Endothelial cell of umbilical vein (primary cell): ENCODE data around the gene LRRC14B. TPM values are rescaled to one million over a fixed set of nuclear protein-coding genes. Genes with fewer than 3 reads are reported as not detected.

Experiments used
- BruUV-seq: library from RNA; stranded (reverse); fragments of 400-500 nt; replicated peaks from 2 replicates; lab custom pipeline; 2021; lab: Mats Ljungman, UMichigan
- CTCF ChIA-PET: fragments of 300-600, 350-600 bp; sonication (Branson Sonifier 250); formaldehyde crosslinking; loops from one replicate; lab custom pipeline; 2021; ENCODE audit warnings: antibody characterized with exemption, inconsistent platforms; lab: Charles Lee
- POLR2A ChIA-PET: fragments of 300-600, 350-600 bp; sonication (Branson Sonifier 250); formaldehyde crosslinking; loops from one replicate; lab custom pipeline; 2021; ENCODE audit warnings: antibody characterized with exemption, inconsistent platforms; lab: Charles Lee
- DNase-seq: peaks from one replicate; pipeline ENCODE4 v3.0.0-alpha.2; 2011; ENCODE audit warnings: low read depth, low spot score
- FAIRE-seq: peaks from 2 replicates; lab custom pipeline; 2011; peaks lifted over from hg19 to GRCh38; lab: Jason Lieb, UNC
- H2AFZ ChIP-seq: 2 replicates; pipeline ENCODE4 v1.6.0; 2012; ENCODE audit warnings: low read depth, low read length, control low read depth, inconsistent platforms
- H3K27ac ChIP-seq: 2 replicates; pipeline ENCODE4 v1.5.1; 2011; ENCODE audit warnings: low read depth, mild to moderate bottlenecking, control low read depth, low read length, moderate library complexity; ENCODE audit not compliant: insufficient read depth
- H3K27me3 ChIP-seq, 2 experiments: 2 replicates each; pipeline versions ENCODE4 v1.6.0 to v1.6.1; 2011; ENCODE audit warnings: low read length in 2 of 2, mixed read lengths in 1 of 2; ENCODE audit not compliant: control insufficient read depth in 2 of 2, insufficient read depth in 2 of 2
- H3K36me3 ChIP-seq, 2 experiments: 2 replicates in 1 of 2; 3 replicates in 1 of 2; pipeline ENCODE4 v1.5.1; 2011; ENCODE audit warnings: low read length in 2 of 2, mild to moderate bottlenecking in 1 of 2, moderate library complexity in 1 of 2; ENCODE audit not compliant: control insufficient read depth in 2 of 2, insufficient read depth in 2 of 2; ENCODE audit errors: extremely low read depth in 1 of 2
- H3K4me1 ChIP-seq: 3 replicates; pipeline ENCODE4 v1.5.1; 2011; ENCODE audit warnings: mild to moderate bottlenecking, low read length; ENCODE audit not compliant: control insufficient read depth, insufficient read depth; ENCODE audit errors: extremely low read depth
- H3K4me2 ChIP-seq: 2 replicates; pipeline ENCODE4 v1.6.1; 2011; ENCODE audit warnings: low read length, control low read depth, mixed read lengths; ENCODE audit not compliant: insufficient read depth
- H3K4me3 ChIP-seq, 3 experiments: fragments of 200-600 bp in 1 of 3; sonication (generic), shearing (Covaris generic) in 1 of 3; replicated peaks in 1 of 3; 2 replicates each; pipeline ENCODE4 v1.5.1; 2011 to 2016; ENCODE audit warnings: control low read depth in 3 of 3, low read length in 3 of 3, mild to moderate bottlenecking in 2 of 3, inconsistent platforms in 1 of 3, low read depth in 1 of 3, moderate library complexity in 1 of 3; ENCODE audit not compliant: insufficient read depth in 1 of 3
- H3K79me2 ChIP-seq: 2 replicates; pipeline ENCODE4 v1.6.0; 2012; ENCODE audit warnings: low read length, inconsistent platforms; ENCODE audit not compliant: control insufficient read depth, insufficient read depth
- H3K9ac ChIP-seq: replicated peaks from 2 replicates; pipeline ENCODE3; 2011; ENCODE audit warnings: low read length, control low read depth; ENCODE audit not compliant: insufficient read depth; ENCODE audit errors: extremely low read depth
- H3K9me1 ChIP-seq: replicated peaks from 3 replicates; pipeline ENCODE4 v1.6.0; 2011; ENCODE audit warnings: mild to moderate bottlenecking, low read length; ENCODE audit not compliant: control insufficient read depth, insufficient read depth; ENCODE audit errors: extremely low read depth
- H3K9me3 ChIP-seq: replicated peaks from 2 replicates; pipeline ENCODE4 v1.5.1; 2012; ENCODE audit warnings: low read length, inconsistent platforms; ENCODE audit not compliant: control insufficient read depth, insufficient read depth
- H4K20me1 ChIP-seq: replicated peaks from 2 replicates; pipeline ENCODE3; 2011; ENCODE audit warnings: mild to moderate bottlenecking, low read length; ENCODE audit not compliant: control insufficient read depth, insufficient read depth; ENCODE audit errors: extremely low read depth
- CTCF ChIP-seq, 2 donors: IDR thresholded peaks; 1 replicate in 1 of 2; 2 replicates in 1 of 2; pipeline ENCODE4 v1.5.1; 2011; ENCODE audit warnings: low read length in 2 of 2, mild to moderate bottlenecking in 2 of 2, moderate library complexity in 2 of 2, control low read depth in 1 of 2, inconsistent platforms in 1 of 2, low read depth in 1 of 2; ENCODE audit not compliant: insufficient read depth in 1 of 2; ENCODE audit errors: extremely low read depth in 1 of 2
- EZH2 ChIP-seq: IDR thresholded peaks from 2 replicates; pipeline ENCODE4 v1.6.1; 2012; ENCODE audit warnings: borderline replicate concordance, low read depth, mild to moderate bottlenecking, moderate library complexity, low read length, inconsistent platforms; ENCODE audit not compliant: severe bottlenecking
- FOS ChIP-seq: IDR thresholded peaks from 2 replicates; pipeline ENCODE4 v1.6.1; 2011; ENCODE audit warnings: mild to moderate bottlenecking, low read length, moderate library complexity, borderline replicate concordance; ENCODE audit not compliant: insufficient read depth
- GATA2 ChIP-seq: IDR thresholded peaks from 2 replicates; pipeline ENCODE4 v1.7.0; 2011; ENCODE audit warnings: low read depth, mild to moderate bottlenecking, moderate library complexity, mixed read lengths, low read length; ENCODE audit not compliant: insufficient read length, insufficient read depth
- JUN ChIP-seq: IDR thresholded peaks from 2 replicates; pipeline ENCODE4 v1.6.1; 2011; ENCODE audit warnings: borderline replicate concordance, low read depth; ENCODE audit not compliant: insufficient read length, insufficient read depth
- MAX ChIP-seq: IDR thresholded peaks from 2 replicates; pipeline ENCODE4 v1.6.1; 2011; ENCODE audit not compliant: insufficient read depth, insufficient read length
- MYC ChIP-seq: IDR thresholded peaks from one replicate; pipeline ENCODE4 v1.6.1; 2011; ENCODE audit warnings: mild to moderate bottlenecking, low read depth, low read length
- POLR2A ChIP-seq: IDR thresholded peaks from 2 replicates; pipeline ENCODE4 v1.6.1; 2012; ENCODE audit warnings: low read depth, mild to moderate bottlenecking, control low read depth, low read length
- POLR2AphosphoS5 ChIP-seq: IDR thresholded peaks from 2 replicates; pipeline ENCODE4 v1.6.1; 2012; ENCODE audit warnings: low read depth, mild to moderate bottlenecking, control low read depth, low read length, moderate library complexity; ENCODE audit not compliant: insufficient read depth
- dilution Hi-C: fragments of 300-500 bp; cut with MboI; formaldehyde crosslinking; loops from one replicate; pipeline ENCODE4 v1.15.0; 2019; ENCODE audit warnings: low sequenced_read_pairs; ENCODE audit not compliant: extremely low pct_ligation_motif_present
- intact Hi-C: fragments of 100-400 bp; cut with micrococcal nuclease; formaldehyde crosslinking; loops from one replicate; pipeline ENCODE4 v1.10.0; 2022
- polyA plus RNA-seq, 4 experiments: library from polyadenylated mRNA; depleted of rRNA in 3 of 4; stranded (reverse) in 3 of 4; unstranded in 1 of 4; fragments of >200 nt; gene quantifications; 2 replicates each; pipeline versions ENCODE4 v1.2.1 to v1.2.3, GENCODE V29; 2011 to 2012; ENCODE audit warnings: missing spikeins in 1 of 4
- total RNA-seq: library from RNA; stranded (reverse); gene quantifications from 2 replicates; pipeline ENCODE4 v1.2.3, GENCODE V29; 2021

LRRC14B gene
- total and polyA plus RNA-seq, 2 donors (not counting 3 experiments of a cell fraction or from before 2014, with no cell fraction given), result not detected

- Histone ChIP-seq H3K27ac (no peak overlapping the region), H3K4me1 (no peaks in the 10 kb centered on the region), H3K4me2 (no peak overlapping the region), H3K9ac (no peak overlapping the region), H3K9me3 (no peaks in the 10 kb centered on the region), H3K4me3 (no peak overlapping the region), H2AFZ (no peak overlapping the region), H3K9me1 (no peaks in the 10 kb centered on the region), H3K79me2 (no peaks in the 10 kb centered on the region), H3K27me3 (peaks cover 3 to 8% of the 10 kb centered on the region in 2 experiments), H3K36me3 (no peaks in the 10 kb centered on the region), H4K20me1 (no peaks in the 10 kb centered on the region)
- intact Hi-C loops (no loop called here), dilution Hi-C loops (no loop called here)
- TF ChIP-seq CTCF (IDR thresholded peaks at IDR 0.05; ENCODE audit: extremely low read depth in 1 of 2, insufficient read depth in 1 of 2, low read depth in 1 of 2, low read length in 2 of 2) (no peak), EZH2 (no peak)
- POLR2A ChIA-PET, result no interaction called here
- BruUV-seq, result no TSS peak
- CTCF ChIA-PET, result no interaction called here
- FAIRE-seq (no peak), DNase-seq (no peak)
Measured at GRCh38 chr5:192970-193831, 1.9 kb downstream of the LRRC14B start.

GRCh38 chr5:194102-194501 lies 2.8 kb downstream of the LRRC14B start:
- Histone ChIP-seq H3K27me3 (peaks cover 3 to 8% of the 10 kb centered on the region in 2 experiments), H3K9me1 (no peaks in the 10 kb centered on the region), H3K4me3 (no peak overlapping the region), H3K79me2 (no peaks in the 10 kb centered on the region), H3K4me1 (no peaks in the 10 kb centered on the region), H3K4me2 (no peak overlapping the region), H3K27ac (no peak overlapping the region), H3K9me3 (no peaks in the 10 kb centered on the region), H3K36me3 (no peaks in the 10 kb centered on the region), H2AFZ (no peak overlapping the region), H3K9ac (no peak overlapping the region), H4K20me1 (no peaks in the 10 kb centered on the region)
- no peak for TF ChIP-seq MAX
- no peak for TF ChIP-seq CTCF (IDR thresholded peaks at IDR 0.05; ENCODE audit: extremely low read depth in 1 of 2, insufficient read depth in 1 of 2, low read depth in 1 of 2, low read length in 2 of 2)
- TF ChIP-seq POLR2AphosphoS5, result no peak
- no peak for TF ChIP-seq JUN
- no peak for TF ChIP-seq POLR2A
- no peak for TF ChIP-seq EZH2
- TF ChIP-seq FOS, result no peak
- no peak for TF ChIP-seq MYC
- TF ChIP-seq GATA2, result no peak
- no TSS peak for BruUV-seq
- DNase-seq (no peak), FAIRE-seq (no peak)
- ChIA-PET CTCF (interaction anchor here (1.1 kb wide), 1 partner anchor 40 kb away, joined by 3 read pairs; no protein-coding TSS in a partner anchor), POLR2A (interaction anchor here (0.6 kb wide), 1 partner anchor 64 kb away, joined by 5 read pairs; no protein-coding TSS in a partner anchor)
- intact Hi-C loops, result no loop called here
- dilution Hi-C loops, result no loop called here
